GM21717 (cell line): ENCODE measurements around the gene CCM2.

Experiments used
- ATAC-seq: cut with Tn5 transposase; IDR thresholded peaks from one replicate; pipeline ENCODE4 v1.9.1; 2021; ENCODE audit warnings: mild to moderate bottlenecking, moderate library complexity; ENCODE audit not compliant: unreplicated experiment

CCM2 gene

GRCh38 chr7:44967571-44968446, 32.2 kb upstream of the CCM2 start:
- ATAC-seq: no peak

- no peak for ATAC-seq
These were observed 30.8 kb upstream of the CCM2 start for GRCh38 chr7:44969049-44969700.

- ATAC-seq: no peak
These were observed 30.1 kb upstream of the CCM2 start for GRCh38 chr7:44969701-44970522.

- ATAC-seq: no peak
These were observed 29.4 kb upstream of the CCM2 start for GRCh38 chr7:44970523-44971051.

GRCh38 chr7:44971188-44971901, 28.7 kb upstream of the CCM2 start:
- ATAC-seq: no peak

DNA sequence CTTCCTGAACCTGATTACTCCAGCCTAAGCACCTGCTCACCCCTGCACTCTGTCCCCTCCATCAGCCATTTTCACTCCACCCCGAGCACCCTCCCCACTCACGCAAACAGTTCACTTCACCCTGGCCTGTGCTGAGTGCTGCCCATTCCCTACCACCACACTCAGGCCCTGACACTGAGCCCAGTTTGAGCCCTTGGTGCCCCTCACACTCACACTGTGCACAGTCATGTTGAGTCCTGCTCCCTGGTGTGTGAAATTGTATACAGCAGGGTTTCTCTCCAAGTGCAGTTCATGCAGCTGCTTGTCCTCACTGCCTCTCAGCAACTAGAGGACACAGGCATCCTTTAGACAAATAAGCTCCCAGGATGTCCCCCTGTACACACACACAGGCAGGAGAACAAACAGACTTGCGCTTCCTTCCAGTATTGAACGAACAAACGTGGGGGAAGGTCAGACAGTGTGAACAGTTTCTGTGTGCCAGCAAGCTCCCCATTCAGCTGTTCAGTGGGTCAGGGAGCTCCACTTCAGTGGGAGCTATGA, 28.0 kb upstream of the CCM2 start:
- no peak for ATAC-seq

- no peak for ATAC-seq
These were observed 27.4 kb upstream of the CCM2 start for GRCh38 chr7:44972562-44972961.

DNA sequence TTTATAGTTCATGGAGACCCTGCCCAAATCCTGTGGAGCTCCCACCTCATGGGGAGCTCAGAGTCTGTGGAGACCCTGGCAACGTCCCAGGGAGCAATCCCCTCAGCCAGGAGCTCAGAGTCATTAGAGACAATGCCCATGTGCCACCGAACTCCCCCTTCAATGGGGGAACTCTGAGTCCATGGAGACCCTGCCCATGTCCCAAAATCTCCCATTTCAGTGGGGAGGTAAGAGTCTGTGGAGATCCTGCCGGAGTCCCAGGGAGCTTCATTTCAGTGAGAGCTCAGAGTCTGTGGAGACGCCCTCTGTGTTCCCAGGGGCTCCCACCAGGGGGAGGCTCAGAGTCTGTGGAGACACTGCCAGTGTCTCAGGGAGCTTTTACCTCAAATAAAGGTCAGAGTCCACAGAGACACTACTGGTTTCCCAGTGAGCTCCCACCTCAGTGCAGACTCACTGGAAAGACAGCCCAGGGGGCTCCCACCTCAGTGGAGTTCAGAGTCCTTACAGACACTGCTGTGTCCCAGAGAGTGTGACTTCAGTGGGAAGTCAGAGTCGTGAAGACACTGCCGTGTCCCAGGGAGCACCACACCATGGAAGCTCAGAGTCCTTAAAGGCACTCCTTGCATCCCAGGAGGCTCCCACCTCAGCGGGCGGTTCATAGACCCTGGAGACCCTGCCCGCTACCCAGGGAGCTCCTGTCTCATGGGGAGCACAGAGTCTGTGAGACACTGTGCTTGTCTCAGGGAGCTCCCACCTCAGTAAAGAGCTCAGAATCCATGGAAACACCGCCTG, 26.2 kb upstream of the CCM2 start:
- no peak for ATAC-seq

GRCh38 chr7:44974549-44974948, 25.5 kb upstream of the CCM2 start:
- no peak for ATAC-seq

DNA sequence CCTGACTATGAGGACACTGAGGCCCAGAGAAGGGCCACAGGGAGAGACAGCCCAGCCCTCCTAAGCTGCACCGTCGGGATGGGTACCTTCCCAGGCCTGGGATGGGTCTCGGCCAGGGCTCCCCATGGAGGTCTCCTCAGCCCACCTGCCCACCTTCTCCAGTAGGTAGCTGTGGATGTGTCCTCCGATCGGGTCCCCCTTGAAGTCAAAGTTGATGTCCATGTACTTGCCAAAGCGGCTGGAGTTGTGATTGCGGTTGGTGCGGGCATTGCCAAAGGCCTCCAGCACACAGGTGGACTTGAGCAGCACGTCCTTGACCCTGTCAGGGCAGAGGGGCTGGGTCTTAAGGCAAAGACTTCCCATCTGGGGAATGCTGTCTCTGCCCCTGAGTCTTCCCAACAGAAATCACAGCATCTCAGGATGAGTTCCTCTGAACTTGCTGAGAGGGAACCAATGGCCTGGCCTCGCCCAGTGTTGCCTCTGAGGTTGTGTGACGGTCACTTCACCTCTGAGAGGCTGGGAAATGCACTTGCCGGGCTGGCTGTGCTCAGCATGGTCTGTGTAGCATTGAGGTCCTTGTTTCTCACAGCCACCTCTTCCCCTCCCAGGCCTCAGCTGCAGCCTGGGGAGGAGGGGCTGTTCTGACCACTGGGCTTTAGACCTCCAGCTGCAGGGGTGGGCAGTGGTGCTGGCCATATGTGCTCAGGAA, 24.5 kb upstream of the CCM2 start:
- no peak for ATAC-seq

- ATAC-seq: no peak
These were observed 23.8 kb upstream of the CCM2 start for GRCh38 chr7:44976040-44976745.

- no peak for ATAC-seq
These were observed 23.2 kb upstream of the CCM2 start for GRCh38 chr7:44976746-44977196.

- ATAC-seq: no peak
These were observed 22.6 kb upstream of the CCM2 start for GRCh38 chr7:44977304-44977958.

DNA sequence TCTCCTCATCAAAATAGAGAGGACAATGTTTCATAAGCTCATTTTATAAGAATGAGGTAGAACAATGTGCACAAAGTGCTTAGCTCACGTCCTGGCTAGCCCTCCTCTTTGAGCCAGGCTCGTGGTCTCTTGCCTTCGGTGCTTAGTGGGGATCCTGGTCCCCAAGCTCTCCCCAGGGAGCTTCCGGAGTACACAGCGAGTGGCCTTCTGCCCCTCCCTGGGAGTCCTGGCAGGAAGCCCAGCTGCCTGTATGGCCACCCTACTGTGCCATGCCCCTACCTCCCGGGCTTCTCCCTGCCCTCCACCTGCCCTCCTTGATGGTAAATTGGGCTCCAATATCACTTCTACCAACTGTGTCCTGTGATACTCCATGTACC, 22.1 kb upstream of the CCM2 start:
- ATAC-seq: no peak

DNA sequence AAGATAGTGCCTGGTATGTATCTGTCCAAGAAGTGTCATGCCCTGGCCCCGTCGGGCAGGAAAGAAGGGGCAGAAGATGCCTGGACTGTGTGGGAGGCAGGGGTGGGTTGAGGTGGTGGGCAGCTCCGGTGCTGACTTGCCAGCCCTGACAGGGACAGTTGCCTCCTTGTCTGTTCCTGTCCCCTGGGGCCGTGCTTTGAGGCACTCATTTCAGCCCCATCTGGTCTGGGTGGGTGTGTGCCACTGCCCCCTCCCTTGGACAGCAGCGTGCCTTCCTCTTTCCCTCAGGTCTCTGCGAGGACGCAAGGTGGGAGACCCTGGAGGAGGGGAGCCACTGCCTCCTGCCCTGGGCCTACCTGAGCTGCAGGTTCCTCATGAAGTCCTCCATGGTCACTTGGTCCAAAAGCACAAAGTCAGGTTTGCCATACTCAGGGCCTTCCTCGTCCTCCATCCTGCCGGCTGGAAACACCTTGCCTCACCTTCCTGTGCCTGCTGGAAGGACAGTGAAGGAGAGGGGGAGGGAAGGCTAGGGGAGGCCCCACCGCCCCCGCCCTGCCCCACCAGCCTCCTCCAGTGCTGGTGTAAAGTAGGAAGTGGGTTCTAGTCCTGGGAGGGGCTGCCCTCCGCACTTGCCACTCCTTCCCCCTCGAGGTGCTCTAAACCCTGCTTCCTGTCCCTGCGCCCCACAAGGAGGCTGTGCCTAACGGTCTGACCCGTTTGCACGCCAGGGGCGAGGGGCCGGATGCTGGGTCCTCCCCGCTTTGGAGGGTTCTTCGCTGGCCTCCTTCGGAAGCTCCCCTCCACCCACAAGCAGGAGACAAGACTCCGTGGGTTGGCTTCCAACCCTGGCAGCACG, 21.3 kb upstream of the CCM2 start, which contains the start of gene MYO1G:
Gene MYO1G, minus strand, starts transcription at position 505 of the 856 bp plus-strand sequence. Its CDS starts 54 bp downstream, at position 451.
- ATAC-seq: peak; percentile 46

DNA sequence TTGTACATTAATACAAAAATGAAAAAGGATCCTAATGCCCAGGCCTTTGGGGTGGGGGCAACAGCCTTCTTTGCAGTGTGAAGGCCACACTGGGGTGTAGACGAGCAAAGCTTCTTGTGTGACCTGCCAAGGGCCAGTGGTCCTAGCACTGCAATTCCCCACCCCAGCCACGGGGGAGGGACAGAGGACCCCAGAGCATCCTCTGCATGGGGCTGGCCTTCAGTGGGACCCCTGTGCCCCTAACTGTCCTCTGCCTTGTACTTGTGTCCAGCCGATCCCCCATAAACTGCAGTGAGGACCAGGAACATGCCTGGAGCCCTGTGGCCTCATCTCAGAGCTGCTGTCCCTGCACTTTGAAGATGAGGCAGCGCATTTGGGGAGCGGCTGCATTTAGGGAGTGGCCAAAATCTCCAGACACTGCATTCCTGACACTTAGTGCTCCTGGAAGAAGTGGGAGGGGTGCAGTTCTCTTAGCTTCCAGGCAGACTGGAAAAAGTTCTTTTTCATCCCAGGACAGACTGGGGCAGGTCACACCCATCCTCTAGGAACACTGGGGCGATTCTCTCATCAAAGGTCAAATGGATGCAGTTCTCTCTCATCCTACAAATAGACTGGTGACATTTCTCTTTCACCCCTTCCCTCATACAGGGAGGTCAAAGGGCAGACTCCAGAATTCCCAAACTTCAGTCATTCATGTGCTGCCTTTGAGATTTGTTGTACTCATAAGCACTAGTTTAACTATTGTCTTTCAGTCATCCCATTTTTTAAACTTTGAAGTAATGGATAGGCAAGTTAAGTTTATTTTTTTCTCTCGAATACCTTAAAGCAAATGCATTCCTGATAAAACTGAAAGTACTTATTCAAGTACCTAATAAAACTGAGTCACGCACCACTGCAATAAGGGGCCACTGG, 20.3 kb upstream of the CCM2 start:
- no peak for ATAC-seq
